Activated CD4-positive, alpha-beta T cell treated with anti-CD3 and anti-CD28 coated beads, Interleukin-2, amount 10 ng/mL, durations not matched to agents 24 days and 14 days (primary cell): ENCODE data around the gene RAET1L. TPM values are rescaled to one million over a fixed set of nuclear protein-coding genes. Genes with fewer than 3 reads are reported as not detected.
"Not testable (repeated sequence)": the region's sequence is repeated elsewhere in the genome, so short reads cannot be mapped to it uniquely, and the experiment has no call there.

Experiments used
- DNase-seq: peaks from one replicate; pipeline ENCODE4 v3.0.0; 2022
- H3K27ac Mint-ChIP-seq: one replicate; pipeline ENCODE4 v1.8.0; 2022; ENCODE audit warnings: mild to moderate bottlenecking, mixed read lengths
- H3K27me3 Mint-ChIP-seq: one replicate; pipeline ENCODE4 v1.8.0; 2022; ENCODE audit warnings: mixed read lengths
- H3K36me3 Mint-ChIP-seq: one replicate; pipeline ENCODE4 v1.8.0; 2022; ENCODE audit warnings: low read depth, mild to moderate bottlenecking, mixed read lengths
- H3K4me1 Mint-ChIP-seq: one replicate; pipeline ENCODE4 v1.8.0; 2021; ENCODE audit warnings: mixed read lengths
- H3K4me3 Mint-ChIP-seq: one replicate; pipeline ENCODE4 v1.8.0; 2022; ENCODE audit warnings: mild to moderate bottlenecking, moderate library complexity, mixed read lengths
- H3K9me3 Mint-ChIP-seq: one replicate; pipeline ENCODE4 v1.8.0; 2021; ENCODE audit warnings: mixed read lengths
- intact Hi-C: fragments of 100-400 bp; cut with micrococcal nuclease; formaldehyde crosslinking; loops from one replicate; pipeline ENCODE4 v1.15.1; 2023
- total RNA-seq: library from RNA; stranded (reverse); gene quantifications from 2 replicates; pipeline ENCODE4 v1.2.3, GENCODE V29; 2022

RAET1L gene
- total RNA-seq, 1 donor from 2014 or later, result not detected

GRCh38 chr6:149985481-149985937, 39.8 kb downstream of the RAET1L start:
- Mint-ChIP-seq H3K36me3 (peaks cover 9% of the 10 kb centered on the region), H3K9me3 (peaks cover 11% of the 10 kb centered on the region), H3K4me3 (no peak overlapping the region), H3K27ac (no peak overlapping the region), H3K4me1 (peaks cover 30% of the 10 kb centered on the region), H3K27me3 (peaks cover 89% of the 10 kb centered on the region)
- DNase-seq, result no peak
- intact Hi-C loops, result no loop called here

GRCh38 chr6:149984773-149985172, 40.6 kb downstream of the RAET1L start:
- no peak overlapping the region for H3K4me3 Mint-ChIP-seq
- DNase-seq, result no peak
- no peak overlapping the region for H3K27ac Mint-ChIP-seq
- peaks cover 23% of the 10 kb centered on the region for H3K4me1 Mint-ChIP-seq
- peaks cover 85% of the 10 kb centered on the region for H3K27me3 Mint-ChIP-seq
- intact Hi-C loops, result no loop called here
- H3K9me3 Mint-ChIP-seq, result peaks cover 11% of the 10 kb centered on the region
- H3K36me3 Mint-ChIP-seq, result peaks cover 7% of the 10 kb centered on the region

GRCh38 chr6:149983145-149983544, 42.2 kb downstream of the RAET1L start:
- no peak for DNase-seq
- peaks cover 2% of the 10 kb centered on the region for H3K9me3 Mint-ChIP-seq
- no peak overlapping the region for H3K4me3 Mint-ChIP-seq
- H3K27ac Mint-ChIP-seq, result no peak overlapping the region
- peaks cover 12% of the 10 kb centered on the region for H3K4me1 Mint-ChIP-seq
- peaks cover 82% of the 10 kb centered on the region for H3K27me3 Mint-ChIP-seq
- peaks cover 2% of the 10 kb centered on the region for H3K36me3 Mint-ChIP-seq
- intact Hi-C loops, result no loop called here

GRCh38 chr6:149979293-149979692, 46.0 kb downstream of the RAET1L start:
- DNase-seq, result no peak
- peaks cover 82% of the 10 kb centered on the region for H3K27me3 Mint-ChIP-seq
- intact Hi-C loops, result no loop called here
- H3K9me3 Mint-ChIP-seq, result no peaks in the 10 kb centered on the region
- H3K4me3 Mint-ChIP-seq, result no peak overlapping the region
- H3K36me3 Mint-ChIP-seq, result no peaks in the 10 kb centered on the region
- H3K4me1 Mint-ChIP-seq, result peaks cover 15% of the 10 kb centered on the region
- H3K27ac Mint-ChIP-seq, result no peak overlapping the region

DNA sequence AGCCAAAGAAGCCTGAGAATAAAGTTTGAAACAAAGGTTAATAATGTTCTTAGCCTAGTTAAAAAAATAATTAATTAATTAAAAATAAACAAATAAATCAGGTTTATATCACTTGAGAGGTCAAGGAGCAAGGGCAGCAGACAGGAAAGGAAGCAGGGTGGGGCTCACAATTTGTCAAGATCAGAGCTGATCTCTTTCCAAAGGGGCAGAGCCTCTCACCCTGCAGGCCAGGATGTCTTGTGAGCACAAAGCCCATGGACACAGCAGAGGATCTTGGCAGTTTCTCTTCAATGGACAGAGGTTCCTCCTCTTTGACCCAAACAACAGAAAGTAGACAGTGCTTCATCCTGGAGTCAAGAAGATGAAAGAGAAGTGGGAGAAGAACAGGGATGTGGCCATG, 46.7 kb downstream of the RAET1L start:
- no peaks in the 10 kb centered on the region for H3K36me3 Mint-ChIP-seq
- DNase-seq, result no peak
- H3K4me1 Mint-ChIP-seq, result peaks cover 18% of the 10 kb centered on the region
- H3K27ac Mint-ChIP-seq, result no peak overlapping the region
- H3K4me3 Mint-ChIP-seq, result no peak overlapping the region
- H3K27me3 Mint-ChIP-seq, result peaks cover 86% of the 10 kb centered on the region
- no peaks in the 10 kb centered on the region for H3K9me3 Mint-ChIP-seq
- intact Hi-C loops, result no loop called here

DNA sequence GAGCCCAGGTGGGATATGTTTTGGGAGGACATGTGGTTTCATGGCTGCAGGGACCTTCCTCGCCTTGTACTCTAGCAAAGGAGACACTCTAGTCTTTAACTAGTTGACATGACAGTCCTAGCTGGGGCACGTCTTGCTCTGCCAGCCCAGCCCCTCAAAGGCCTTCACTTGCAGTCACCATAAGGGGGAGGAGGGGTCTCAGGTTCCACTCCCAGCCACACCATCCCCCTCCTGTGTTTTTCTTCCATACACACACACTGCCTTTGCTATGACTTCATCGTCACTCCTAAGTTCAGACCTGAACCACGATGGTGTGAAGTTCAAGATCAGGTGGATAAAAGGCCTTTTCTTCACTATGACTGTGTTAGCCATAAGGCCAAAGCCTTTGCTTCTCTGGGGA, 48.1 kb downstream of the RAET1L start:
- H3K27me3 Mint-ChIP-seq, result peaks cover 83% of the 10 kb centered on the region
- H3K36me3 Mint-ChIP-seq, result no peaks in the 10 kb centered on the region
- DNase-seq, result no peak
- intact Hi-C loops, result no loop called here
- peaks cover 12% of the 10 kb centered on the region for H3K4me1 Mint-ChIP-seq
- no peak overlapping the region for H3K4me3 Mint-ChIP-seq
- H3K27ac Mint-ChIP-seq, result no peak overlapping the region
- no peaks in the 10 kb centered on the region for H3K9me3 Mint-ChIP-seq

DNA sequence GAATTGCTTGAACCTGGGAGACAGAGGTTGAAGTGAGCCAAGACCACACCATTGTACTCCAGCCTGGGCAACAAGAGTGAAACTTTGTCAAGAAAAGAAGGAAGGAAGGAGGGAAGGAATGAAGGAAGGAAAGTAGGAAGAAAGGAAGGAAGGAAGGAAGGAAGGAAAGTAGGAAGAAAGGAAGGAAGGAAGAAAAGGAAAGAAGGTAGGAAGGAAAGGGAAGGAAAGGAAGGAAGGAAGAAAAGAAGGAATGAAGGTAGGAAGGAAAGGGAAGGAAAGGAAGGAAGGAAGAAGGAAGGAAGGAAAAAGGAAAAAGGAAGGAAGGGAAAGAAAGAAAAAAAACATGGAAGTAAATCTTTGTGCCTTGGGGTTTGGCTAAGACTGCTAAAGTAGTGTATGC, 49.9 kb downstream of the RAET1L start:
- Mint-ChIP-seq H3K9me3 (no peaks in the 10 kb centered on the region), H3K4me1 (peaks cover 8% of the 10 kb centered on the region), H3K36me3 (no peaks in the 10 kb centered on the region), H3K4me3 (no peak overlapping the region), H3K27me3 (peaks cover 71% of the 10 kb centered on the region), H3K27ac (no peak overlapping the region)
- intact Hi-C loops, result no loop called here
- no peak for DNase-seq

GRCh38 chr6:149974825-149975224, 50.5 kb downstream of the RAET1L start:
- no peaks in the 10 kb centered on the region for H3K9me3 Mint-ChIP-seq
- intact Hi-C loops, result no loop called here
- no peak for DNase-seq
- peaks cover 74% of the 10 kb centered on the region for H3K27me3 Mint-ChIP-seq
- H3K36me3 Mint-ChIP-seq, result no peaks in the 10 kb centered on the region
- no peak overlapping the region for H3K27ac Mint-ChIP-seq
- H3K4me1 Mint-ChIP-seq, result peaks cover 8% of the 10 kb centered on the region
- H3K4me3 Mint-ChIP-seq, result no peak overlapping the region

GRCh38 chr6:149974394-149974793, 50.9 kb downstream of the RAET1L start:
- H3K36me3 Mint-ChIP-seq, H3K9me3 Mint-ChIP-seq, DNase-seq, H3K27ac Mint-ChIP-seq, H3K4me3 Mint-ChIP-seq, intact Hi-C loops, H3K4me1 Mint-ChIP-seq: not testable (repeated sequence)
- peaks cover 76% of the 10 kb centered on the region for H3K27me3 Mint-ChIP-seq

DNA sequence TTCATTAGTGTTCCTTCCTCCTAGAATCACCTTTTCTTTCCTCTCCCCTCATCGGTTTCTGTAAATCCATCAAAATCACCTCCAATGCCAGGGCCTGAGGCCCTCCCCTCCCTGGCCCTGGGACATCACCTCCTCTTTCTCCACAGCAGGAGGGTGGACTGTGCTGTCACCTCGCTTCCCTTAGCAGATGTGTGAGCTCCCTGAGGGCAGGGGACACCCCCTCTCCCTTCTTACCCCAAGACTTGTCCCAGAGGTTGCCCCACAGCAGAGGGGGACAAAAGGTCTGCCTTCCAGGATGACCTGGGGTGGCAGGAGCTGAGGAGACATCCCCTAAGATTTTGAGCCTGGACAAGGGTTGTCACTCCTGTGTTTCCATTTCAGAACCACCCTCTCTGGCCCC, 55.7 kb downstream of the RAET1L start:
- Mint-ChIP-seq H3K4me1 (peaks cover 20% of the 10 kb centered on the region), H3K27ac (no peak overlapping the region), H3K9me3 (no peaks in the 10 kb centered on the region), H3K4me3 (no peak overlapping the region), H3K27me3 (peaks cover 74% of the 10 kb centered on the region), H3K36me3 (peaks cover 2% of the 10 kb centered on the region)
- intact Hi-C loops, result no loop called here
- no peak for DNase-seq

- DNase-seq, H3K36me3 Mint-ChIP-seq, H3K27ac Mint-ChIP-seq, intact Hi-C loops, H3K9me3 Mint-ChIP-seq, H3K4me3 Mint-ChIP-seq: not testable (repeated sequence)
- Mint-ChIP-seq H3K27me3 (peaks cover 72% of the 10 kb centered on the region), H3K4me1 (peaks cover 19% of the 10 kb centered on the region)
Observed at GRCh38 chr6:149968909-149969308, 56.4 kb downstream of the RAET1L start.

Other genes starting within 250 kb of the RAET1L start
- 3.7 TPM in 2 replicates for gene LRP11, start 161.2 kb downstream of the RAET1L start, total RNA-seq
- gene RAET1E, start 127.4 kb downstream of the RAET1L start, total RNA-seq, result not detected in 2 replicates
- not detected in 2 replicates for gene RAET1G, start 102.4 kb downstream of the RAET1L start, total RNA-seq
- 0.40 and 0.47 TPM in 2 replicates for gene ULBP2, start 83.5 kb downstream of the RAET1L start, total RNA-seq
- gene ULBP1, start 61.6 kb downstream of the RAET1L start, total RNA-seq, result 0.49 and 0.76 TPM in 2 replicates
- gene ULBP3, start 43.6 kb upstream of the RAET1L start, total RNA-seq, result 0.47 and 0.57 TPM in 2 replicates
- gene PPP1R14C, start 117.5 kb upstream of the RAET1L start, total RNA-seq, result 0.19 and 0.21 TPM in 2 replicates